Measurements from ENCODE around the gene THUMPD1.
"Not testable (repeated sequence)": the region's sequence is repeated elsewhere in the genome, so short reads cannot be mapped to it uniquely, and the experiment has no call there.

Gene THUMPD1

GRCh38 chr16:20766294-20766693 lies 24.7 kb upstream of the THUMPD1 start:
- DNase-seq, result no peak
- no peak overlapping the region for H3K27ac ChIP-seq (ENCODE audit: insufficient read depth, low read length, poor library complexity, severe bottlenecking)
- no peaks in the 10 kb centered on the region for H3K9me3 ChIP-seq (ENCODE audit: control insufficient read depth, low read length)

DNA sequence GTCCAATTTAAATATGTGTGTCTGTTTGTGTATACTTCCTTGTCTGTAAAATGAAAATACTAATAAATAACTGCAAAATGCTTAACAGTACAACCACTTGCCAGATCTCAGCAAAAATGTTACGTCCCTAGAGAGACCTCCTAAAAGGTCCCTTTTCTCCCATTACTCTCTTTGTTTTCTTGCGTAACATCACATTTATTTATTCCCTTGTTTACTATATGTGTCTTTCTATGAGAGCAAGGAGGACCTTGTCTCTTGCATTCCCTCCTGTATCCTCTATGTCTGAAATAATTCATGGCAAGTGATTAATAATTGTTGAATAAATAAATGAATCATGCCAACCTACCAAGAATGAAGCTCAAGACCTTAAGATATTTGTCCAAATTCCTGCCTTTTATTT lies 24.1 kb upstream of the THUMPD1 start:
- Histone ChIP-seq H3K27me3 (replicated peaks; ENCODE audit: control insufficient read depth, insufficient read depth, low read length, poor library complexity, severe bottlenecking) (no peaks in the 10 kb centered on the region), H3K27ac (ENCODE audit: insufficient read depth, low read length, poor library complexity, severe bottlenecking) (no peak overlapping the region), H3K9me3 (ENCODE audit: control insufficient read depth, low read length) (no peaks in the 10 kb centered on the region), H3K4me1 (ENCODE audit: control insufficient read depth, insufficient read depth, low read length, poor library complexity, severe bottlenecking) (no peaks in the 10 kb centered on the region), H3K36me3 (ENCODE audit: control insufficient read depth, insufficient read depth, low read length) (no peaks in the 10 kb centered on the region), H3K4me3 (ENCODE audit: insufficient read depth, low read depth, low read length, poor library complexity, severe bottlenecking) (no peak overlapping the region)
- DNase-seq, result no peak

More at GRCh38 chr16:20766294-20766693, 24.7 kb upstream of the THUMPD1 start:
- Histone ChIP-seq H3K36me3 (ENCODE audit: control insufficient read depth, insufficient read depth, low read length) (no peaks in the 10 kb centered on the region), H3K4me3 (ENCODE audit: insufficient read depth, low read depth, low read length, poor library complexity, severe bottlenecking) (no peak overlapping the region), H3K4me1 (ENCODE audit: control insufficient read depth, insufficient read depth, low read length, poor library complexity, severe bottlenecking) (no peaks in the 10 kb centered on the region), H3K27me3 (replicated peaks; ENCODE audit: control insufficient read depth, insufficient read depth, low read length, poor library complexity, severe bottlenecking) (no peaks in the 10 kb centered on the region)

DNA sequence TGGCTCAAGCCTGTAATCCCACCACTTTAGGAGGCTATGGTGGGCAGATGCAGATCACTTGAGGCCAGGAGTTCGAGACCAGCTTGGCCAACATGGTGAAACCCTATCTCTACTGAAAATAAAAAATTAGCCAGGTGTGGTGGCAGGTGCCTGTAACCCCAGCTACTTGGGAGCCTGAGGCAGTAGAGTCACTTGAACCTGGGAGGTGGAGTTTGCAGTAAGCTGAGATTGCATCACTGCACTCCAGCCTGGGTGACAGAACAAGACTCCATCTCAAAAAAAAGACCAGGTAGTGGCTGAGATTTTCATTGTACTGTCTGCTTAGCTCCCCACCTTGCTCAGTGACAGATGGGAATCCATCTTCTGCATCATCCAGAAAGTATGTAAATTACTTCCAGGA lies 22.8 kb upstream of the THUMPD1 start:
- not testable (repeated sequence) for H3K36me3 ChIP-seq (ENCODE audit: control insufficient read depth, insufficient read depth, low read length); DNase-seq; H3K4me1 ChIP-seq (ENCODE audit: control insufficient read depth, insufficient read depth, low read length, poor library complexity, severe bottlenecking); H3K9me3 ChIP-seq (ENCODE audit: control insufficient read depth, low read length); H3K27ac ChIP-seq (ENCODE audit: insufficient read depth, low read length, poor library complexity, severe bottlenecking); H3K4me3 ChIP-seq (ENCODE audit: insufficient read depth, low read depth, low read length, poor library complexity, severe bottlenecking); H3K27me3 ChIP-seq (replicated peaks; ENCODE audit: control insufficient read depth, insufficient read depth, low read length, poor library complexity, severe bottlenecking)

- Histone ChIP-seq H3K4me3 (ENCODE audit: insufficient read depth, low read depth, low read length, poor library complexity, severe bottlenecking) (peak within 1 kb of the TSS; percentile 66), H3K36me3 (ENCODE audit: control insufficient read depth, insufficient read depth, low read length) (no peaks in the 10 kb centered on the region), H3K27ac (ENCODE audit: insufficient read depth, low read length, poor library complexity, severe bottlenecking) (peak within 1 kb of the TSS; percentile 70), H3K4me1 (ENCODE audit: control insufficient read depth, insufficient read depth, low read length, poor library complexity, severe bottlenecking) (no peaks in the 10 kb centered on the region), H3K9me3 (ENCODE audit: control insufficient read depth, low read length) (no peaks in the 10 kb centered on the region), H3K27me3 (replicated peaks; ENCODE audit: control insufficient read depth, insufficient read depth, low read length, poor library complexity, severe bottlenecking) (no peaks in the 10 kb centered on the region)
- peak; percentile 27 to 57 (median 42) for DNase-seq
Measured at GRCh38 chr16:20763461-20764232, 22.0 kb upstream of the THUMPD1 start, which contains the start of gene ACSM3. ACSM3 (plus strand) TSS chr16:20764014; CDS start chr16:20770035, 6,021 bp downstream.

GRCh38 chr16:20762404-20763123 lies 20.9 kb upstream of the THUMPD1 start:
- no peaks in the 10 kb centered on the region for H3K27me3 ChIP-seq (replicated peaks; ENCODE audit: control insufficient read depth, insufficient read depth, low read length, poor library complexity, severe bottlenecking)
- H3K36me3 ChIP-seq (ENCODE audit: control insufficient read depth, insufficient read depth, low read length), result no peaks in the 10 kb centered on the region
- peak overlapping the region; percentile 70 for H3K27ac ChIP-seq (ENCODE audit: insufficient read depth, low read length, poor library complexity, severe bottlenecking)
- H3K9me3 ChIP-seq (ENCODE audit: control insufficient read depth, low read length), result no peaks in the 10 kb centered on the region
- DNase-seq, result no peak
- H3K4me3 ChIP-seq (ENCODE audit: insufficient read depth, low read depth, low read length, poor library complexity, severe bottlenecking), result no peak overlapping the region
- H3K4me1 ChIP-seq (ENCODE audit: control insufficient read depth, insufficient read depth, low read length, poor library complexity, severe bottlenecking), result no peaks in the 10 kb centered on the region

DNA sequence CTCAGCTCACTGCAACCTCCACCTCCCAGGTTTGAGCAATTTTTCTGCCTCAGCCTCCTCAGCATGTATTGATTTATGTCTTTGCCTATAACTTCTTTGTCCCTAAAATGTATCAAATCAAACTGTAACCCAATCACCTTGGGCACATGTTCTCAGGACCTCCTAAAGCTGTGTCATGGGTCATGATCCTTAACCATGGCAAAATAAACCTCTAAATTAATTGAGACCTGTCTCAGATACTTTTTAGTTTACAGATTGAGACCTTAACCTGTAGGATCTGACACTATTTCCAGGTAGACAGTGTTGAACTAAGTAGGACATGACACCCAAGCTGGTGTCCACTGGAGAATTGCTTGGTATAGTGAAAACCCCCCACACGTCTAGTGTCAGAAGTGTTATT lies 19.6 kb upstream of the THUMPD1 start:
- H3K4me1 ChIP-seq (ENCODE audit: control insufficient read depth, insufficient read depth, low read length, poor library complexity, severe bottlenecking), result no peaks in the 10 kb centered on the region
- H3K27ac ChIP-seq (ENCODE audit: insufficient read depth, low read length, poor library complexity, severe bottlenecking), result no peak overlapping the region
- H3K27me3 ChIP-seq (replicated peaks; ENCODE audit: control insufficient read depth, insufficient read depth, low read length, poor library complexity, severe bottlenecking), result no peaks in the 10 kb centered on the region
- no peak overlapping the region for H3K4me3 ChIP-seq (ENCODE audit: insufficient read depth, low read depth, low read length, poor library complexity, severe bottlenecking)
- no peak for DNase-seq
- H3K36me3 ChIP-seq (ENCODE audit: control insufficient read depth, insufficient read depth, low read length), result no peaks in the 10 kb centered on the region
- no peaks in the 10 kb centered on the region for H3K9me3 ChIP-seq (ENCODE audit: control insufficient read depth, low read length)

GRCh38 chr16:20760346-20760745 lies 18.7 kb upstream of the THUMPD1 start:
- no peak overlapping the region for H3K4me3 ChIP-seq (ENCODE audit: insufficient read depth, low read depth, low read length, poor library complexity, severe bottlenecking)
- no peak for DNase-seq
- no peaks in the 10 kb centered on the region for H3K27me3 ChIP-seq (replicated peaks; ENCODE audit: control insufficient read depth, insufficient read depth, low read length, poor library complexity, severe bottlenecking)
- no peaks in the 10 kb centered on the region for H3K9me3 ChIP-seq (ENCODE audit: control insufficient read depth, low read length)
- no peaks in the 10 kb centered on the region for H3K4me1 ChIP-seq (ENCODE audit: control insufficient read depth, insufficient read depth, low read length, poor library complexity, severe bottlenecking)
- H3K36me3 ChIP-seq (ENCODE audit: control insufficient read depth, insufficient read depth, low read length), result no peaks in the 10 kb centered on the region
- no peak overlapping the region for H3K27ac ChIP-seq (ENCODE audit: insufficient read depth, low read length, poor library complexity, severe bottlenecking)

GRCh38 chr16:20755799-20756198 lies 14.2 kb upstream of the THUMPD1 start:
- H3K27me3 ChIP-seq (replicated peaks; ENCODE audit: control insufficient read depth, insufficient read depth, low read length, poor library complexity, severe bottlenecking); H3K27ac ChIP-seq (ENCODE audit: insufficient read depth, low read length, poor library complexity, severe bottlenecking); DNase-seq; H3K36me3 ChIP-seq (ENCODE audit: control insufficient read depth, insufficient read depth, low read length); H3K4me3 ChIP-seq (ENCODE audit: insufficient read depth, low read depth, low read length, poor library complexity, severe bottlenecking); H3K9me3 ChIP-seq (ENCODE audit: control insufficient read depth, low read length); H3K4me1 ChIP-seq (ENCODE audit: control insufficient read depth, insufficient read depth, low read length, poor library complexity, severe bottlenecking): not testable (repeated sequence)

GRCh38 chr16:20755238-20755637 lies 13.6 kb upstream of the THUMPD1 start:
- H3K9me3 ChIP-seq (ENCODE audit: control insufficient read depth, low read length), result no peaks in the 10 kb centered on the region
- no peaks in the 10 kb centered on the region for H3K4me1 ChIP-seq (ENCODE audit: control insufficient read depth, insufficient read depth, low read length, poor library complexity, severe bottlenecking)
- DNase-seq, result no peak
- no peaks in the 10 kb centered on the region for H3K27me3 ChIP-seq (replicated peaks; ENCODE audit: control insufficient read depth, insufficient read depth, low read length, poor library complexity, severe bottlenecking)
- no peak overlapping the region for H3K4me3 ChIP-seq (ENCODE audit: insufficient read depth, low read depth, low read length, poor library complexity, severe bottlenecking)
- no peaks in the 10 kb centered on the region for H3K36me3 ChIP-seq (ENCODE audit: control insufficient read depth, insufficient read depth, low read length)
- H3K27ac ChIP-seq (ENCODE audit: insufficient read depth, low read length, poor library complexity, severe bottlenecking), result no peak overlapping the region

GRCh38 chr16:20753727-20754126 lies 12.1 kb upstream of the THUMPD1 start:
- Histone ChIP-seq H3K4me3 (ENCODE audit: insufficient read depth, low read depth, low read length, poor library complexity, severe bottlenecking) (no peak overlapping the region), H3K4me1 (ENCODE audit: control insufficient read depth, insufficient read depth, low read length, poor library complexity, severe bottlenecking) (no peaks in the 10 kb centered on the region), H3K36me3 (ENCODE audit: control insufficient read depth, insufficient read depth, low read length) (no peaks in the 10 kb centered on the region), H3K27me3 (replicated peaks; ENCODE audit: control insufficient read depth, insufficient read depth, low read length, poor library complexity, severe bottlenecking) (no peaks in the 10 kb centered on the region), H3K27ac (ENCODE audit: insufficient read depth, low read length, poor library complexity, severe bottlenecking) (no peak overlapping the region), H3K9me3 (ENCODE audit: control insufficient read depth, low read length) (no peaks in the 10 kb centered on the region)
- no peak for DNase-seq

All from effector memory CD4-positive, alpha-beta T cell (primary cell).